Muscle of leg (tissue), 11 donors: ENCODE results near the gene PLA2G4E. TPM values are rescaled to one million over a fixed set of nuclear protein-coding genes. Genes with fewer than 3 reads are reported as not detected.

Experiments used
- DNase-seq: peaks from one replicate; pipeline ENCODE4 v3.0.0; 2013
- H3K27ac ChIP-seq: one replicate; pipeline ENCODE4 v1.5.1; 2013; ENCODE audit warnings: mild to moderate bottlenecking, low read length, control low read depth
- H3K27me3 ChIP-seq: one replicate; pipeline ENCODE4 v1.6.1; 2013; ENCODE audit warnings: low read length; ENCODE audit not compliant: control insufficient read depth, insufficient read depth
- H3K36me3 ChIP-seq: one replicate; pipeline ENCODE4 v1.6.1; 2013; ENCODE audit warnings: low read length; ENCODE audit not compliant: control insufficient read depth, insufficient read depth
- H3K4me1 ChIP-seq: one replicate; pipeline ENCODE4 v1.6.1; 2013; ENCODE audit warnings: low read length; ENCODE audit not compliant: control insufficient read depth, insufficient read depth
- H3K4me3 ChIP-seq: one replicate; pipeline ENCODE4 v1.5.1; 2013; ENCODE audit warnings: low read length, control low read depth
- H3K9me3 ChIP-seq: replicated peaks from 2 replicates; pipeline ENCODE4 v1.6.1; 2013; ENCODE audit warnings: low read depth, low read length; ENCODE audit not compliant: control insufficient read depth
- WGBS: methylation state at CpG from one replicate; pipeline ENCODE4 v1.1.5; 2013; ENCODE audit warnings: missing lambda C conversion rate; ENCODE audit not compliant: insufficient coverage; 5-methylcytosine and 5-hydroxymethylcytosine counted together
- polyA plus RNA-seq, 8 donors: library from polyadenylated mRNA; unstranded; fragments of 120-200 nt; gene quantifications; one replicate each; pipeline versions ENCODE4 v1.2.1 to v1.2.3, GENCODE V29; 2013; ENCODE audit warnings: inconsistent platforms in 1 of 8, low replicate concordance in 1 of 8; ENCODE audit not compliant: insufficient read length in 8 of 8, insufficient read depth in 1 of 8
- total RNA-seq: library from RNA; stranded (reverse); fragments of 120-200 nt; gene quantifications from one replicate; pipeline ENCODE4 v1.2.4, GENCODE V29; 2013

Gene PLA2G4E
- total and polyA plus RNA-seq, 9 donors = 0.44 to 2.3 (median 1.0) TPM

GRCh38 chr15:41985236-41986160 lies 35.3 kb downstream of the PLA2G4E start:
- no peak overlapping the region for H3K4me3 ChIP-seq
- no peak for DNase-seq
- no peaks in the 10 kb centered on the region for H3K36me3 ChIP-seq

GRCh38 chr15:41984622-41985021 lies 36.2 kb downstream of the PLA2G4E start:
- 81% methylated on average over 4 of the region's 5 CpGs for WGBS

More at GRCh38 chr15:41985236-41986160, 35.3 kb downstream of the PLA2G4E start:
- 78% methylated on average over 13 of the region's 19 CpGs for WGBS
- Histone ChIP-seq H3K4me1 (peaks cover 7% of the 10 kb centered on the region), H3K9me3 (no peaks in the 10 kb centered on the region), H3K27ac (no peak overlapping the region), H3K27me3 (peaks cover 3% of the 10 kb centered on the region)

GRCh38 chr15:41983621-41984571 lies 36.9 kb downstream of the PLA2G4E start:
- Histone ChIP-seq H3K27me3 (no peaks in the 10 kb centered on the region), H3K9me3 (no peaks in the 10 kb centered on the region), H3K36me3 (no peaks in the 10 kb centered on the region), H3K4me1 (peaks cover 3% of the 10 kb centered on the region), H3K27ac (no peak overlapping the region), H3K4me3 (no peak overlapping the region)
- 90% methylated on average over 12 of the region's 17 CpGs for WGBS
- DNase-seq = no peak

More at GRCh38 chr15:41984622-41985021, 36.2 kb downstream of the PLA2G4E start:
- H3K27me3 ChIP-seq = no peaks in the 10 kb centered on the region
- H3K36me3 ChIP-seq = no peaks in the 10 kb centered on the region
- H3K27ac ChIP-seq = no peak overlapping the region
- no peaks in the 10 kb centered on the region for H3K9me3 ChIP-seq
- no peak overlapping the region for H3K4me3 ChIP-seq
- no peak for DNase-seq
- H3K4me1 ChIP-seq = peaks cover 7% of the 10 kb centered on the region

- peaks cover 3% of the 10 kb centered on the region for H3K4me1 ChIP-seq
- no peaks in the 10 kb centered on the region for H3K27me3 ChIP-seq
- WGBS = 74% methylated on average over 5 of the region's 7 CpGs
- DNase-seq = no peak
- H3K36me3 ChIP-seq = no peaks in the 10 kb centered on the region
- H3K27ac ChIP-seq = no peak overlapping the region
- H3K4me3 ChIP-seq = no peak overlapping the region
- H3K9me3 ChIP-seq = no peaks in the 10 kb centered on the region
Observed at GRCh38 chr15:41983221-41983620, 37.6 kb downstream of the PLA2G4E start.

DNA sequence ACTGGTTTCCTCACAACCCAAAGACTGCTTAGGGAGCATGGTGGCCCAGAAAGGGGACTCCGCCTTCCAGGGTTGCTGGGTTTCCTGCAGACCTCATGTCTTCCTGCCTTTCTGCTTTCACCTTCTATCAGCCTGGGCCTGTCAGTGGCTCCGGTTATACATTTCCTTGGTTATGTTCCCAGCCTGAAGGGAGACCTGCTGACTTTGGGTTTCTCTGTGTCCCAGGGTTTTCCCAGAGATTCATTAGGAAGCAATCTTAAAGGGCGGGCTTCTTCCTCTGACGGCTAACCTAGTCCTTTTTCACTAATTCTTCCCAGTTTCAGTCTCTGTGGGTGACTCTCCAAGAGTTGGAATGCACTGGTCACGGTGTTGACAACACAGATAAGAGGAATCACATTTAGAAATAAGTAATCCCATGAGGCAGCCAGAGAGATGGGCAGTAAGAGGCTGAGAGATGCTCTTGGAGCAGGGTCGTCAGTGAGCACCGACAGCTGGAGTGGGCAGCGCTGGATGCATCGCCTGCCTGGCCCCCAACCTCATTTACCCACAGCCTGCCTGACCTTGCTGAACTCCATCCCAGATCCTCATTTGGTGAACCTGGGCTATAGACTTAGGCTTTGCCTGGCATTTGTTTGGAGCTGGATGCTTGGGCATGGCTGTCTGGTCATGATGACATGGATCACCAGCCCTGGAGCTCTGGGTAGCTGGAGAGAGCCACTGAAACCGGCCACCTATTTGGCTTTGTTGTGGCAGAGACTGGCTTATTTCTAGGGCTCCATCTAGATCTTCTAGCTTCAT lies 38.5 kb downstream of the PLA2G4E start:
- H3K4me1 ChIP-seq = peaks cover 3% of the 10 kb centered on the region
- no peaks in the 10 kb centered on the region for H3K9me3 ChIP-seq
- peak; percentile 27 for DNase-seq
- WGBS = 74% methylated on average over 5 of the region's 10 CpGs
- no peaks in the 10 kb centered on the region for H3K36me3 ChIP-seq
- H3K27ac ChIP-seq = no peak overlapping the region
- no peak overlapping the region for H3K4me3 ChIP-seq
- H3K27me3 ChIP-seq = no peaks in the 10 kb centered on the region

DNA sequence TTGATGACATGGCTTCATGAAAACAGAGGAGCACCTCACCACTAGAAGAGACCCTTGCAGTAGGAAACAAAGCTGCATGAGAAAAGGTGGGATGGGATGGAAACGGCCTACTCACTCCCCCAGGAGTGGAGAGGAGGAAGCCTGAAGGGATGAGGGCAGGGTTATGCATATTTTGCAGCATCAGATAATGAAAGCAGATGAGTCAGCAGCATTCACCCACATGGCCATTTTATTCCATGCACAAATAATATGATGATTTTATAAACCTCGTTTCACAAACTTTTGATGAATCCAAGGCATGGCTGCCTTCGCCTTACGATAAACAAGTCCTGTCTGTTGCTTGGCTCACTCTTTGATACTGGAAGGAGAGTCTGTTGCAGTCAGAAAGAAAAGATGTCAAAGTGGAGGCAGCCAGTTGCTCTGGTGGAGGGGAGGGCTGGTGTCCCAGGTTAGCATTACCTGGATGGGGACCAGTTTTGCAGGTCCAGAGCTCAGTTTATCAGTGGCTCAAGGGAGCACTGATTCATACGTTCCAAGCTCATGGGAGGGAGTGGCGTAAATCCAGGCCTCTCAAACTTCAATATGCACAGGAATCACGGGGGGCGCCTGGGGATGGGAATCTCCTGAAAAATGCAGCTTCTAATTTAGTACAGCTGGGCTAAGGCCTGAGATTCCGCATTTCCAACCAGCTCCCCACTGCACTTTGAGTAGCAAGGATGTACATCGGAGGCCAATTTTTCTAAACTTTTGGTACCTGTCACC lies 39.3 kb downstream of the PLA2G4E start:
- Histone ChIP-seq H3K36me3 (no peaks in the 10 kb centered on the region), H3K27ac (no peak overlapping the region), H3K9me3 (no peaks in the 10 kb centered on the region), H3K4me3 (no peak overlapping the region), H3K4me1 (peaks cover 3% of the 10 kb centered on the region), H3K27me3 (peaks cover 2% of the 10 kb centered on the region)
- DNase-seq = peak; percentile 30
- 40% methylated on average over 4 of the region's 10 CpGs for WGBS

GRCh38 chr15:41980654-41981323 lies 40.1 kb downstream of the PLA2G4E start:
- peaks cover 2% of the 10 kb centered on the region for H3K27me3 ChIP-seq
- WGBS = 81% methylated on average over 2 of the region's 7 CpGs
- no peaks in the 10 kb centered on the region for H3K36me3 ChIP-seq
- H3K27ac ChIP-seq = no peak overlapping the region
- no peak overlapping the region for H3K4me3 ChIP-seq
- H3K9me3 ChIP-seq = no peaks in the 10 kb centered on the region
- DNase-seq = no peak
- peaks cover 3% of the 10 kb centered on the region for H3K4me1 ChIP-seq

DNA sequence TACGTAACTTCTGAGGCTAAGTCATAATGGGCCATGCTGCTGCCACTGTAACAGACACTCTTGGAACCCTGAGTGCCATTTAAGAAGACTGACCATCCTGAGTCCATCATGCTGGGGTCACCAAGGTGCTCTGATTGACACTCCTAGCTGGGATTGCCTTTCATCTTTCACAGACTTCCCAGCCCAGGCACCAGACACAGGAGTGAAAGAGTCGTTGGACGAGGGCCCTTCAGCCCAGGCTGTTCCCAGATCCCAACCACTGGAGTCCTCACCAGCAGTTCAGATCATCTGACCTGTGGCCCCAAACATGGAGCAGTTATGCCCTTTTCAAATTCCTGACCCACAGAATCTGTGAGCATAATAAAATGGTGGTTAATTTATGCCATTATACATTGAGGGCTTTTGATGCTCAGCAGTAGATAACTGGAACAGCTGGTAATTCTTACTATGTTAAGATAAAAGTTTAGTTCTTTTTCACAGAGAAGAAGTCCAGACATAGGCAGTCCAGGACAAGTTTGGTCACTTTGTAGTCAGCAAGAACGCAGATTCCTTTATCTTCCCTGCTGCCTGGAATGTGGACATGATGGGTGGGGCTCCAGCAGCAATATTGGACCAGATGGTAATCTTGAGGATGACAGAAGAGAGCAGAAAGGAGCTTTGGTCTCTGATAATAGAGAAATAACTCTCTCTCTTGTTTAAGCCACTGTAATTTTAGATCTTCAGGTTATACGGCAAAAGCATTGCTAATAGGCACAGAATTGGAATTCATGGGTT lies 41.2 kb downstream of the PLA2G4E start:
- H3K4me1 ChIP-seq = peaks cover 3% of the 10 kb centered on the region
- no peak overlapping the region for H3K27ac ChIP-seq
- H3K9me3 ChIP-seq = no peaks in the 10 kb centered on the region
- no peak for DNase-seq
- no peak overlapping the region for H3K4me3 ChIP-seq
- WGBS = 75% methylated on average over 3 of the region's 5 CpGs
- H3K27me3 ChIP-seq = peaks cover 4% of the 10 kb centered on the region
- no peaks in the 10 kb centered on the region for H3K36me3 ChIP-seq
